ENCODE measurements around the gene GALNT1. TPM values are rescaled to one million over a fixed set of nuclear protein-coding genes. Genes with fewer than 3 reads are reported as not detected.

Gene GALNT1
- total RNA-seq, 1 experiment from 2014 or later = 80.1 TPM

DNA sequence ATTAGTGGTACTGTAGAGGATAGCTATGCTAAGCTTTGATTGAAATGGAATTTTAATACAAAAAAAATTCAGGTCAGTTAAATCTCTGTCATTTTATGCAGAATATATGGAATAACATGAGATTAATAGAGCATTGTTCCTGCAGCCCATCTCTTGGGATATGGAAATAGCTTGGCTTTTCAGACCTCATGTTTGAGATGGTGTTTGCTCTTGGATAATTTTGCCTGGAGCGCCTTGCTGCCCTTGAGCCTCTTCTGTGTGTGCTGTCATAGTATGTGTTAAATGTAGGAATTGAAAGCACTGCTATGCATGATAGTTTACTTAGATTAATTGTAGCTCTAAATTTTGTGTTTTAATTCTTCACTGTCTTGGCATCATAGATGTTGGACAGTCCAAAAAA is 27.7 kb downstream of the GALNT1 start:
- CTCF ChIA-PET = no interaction called here
- Mint-ChIP-seq H3K4me3 (no peak overlapping the region), H3K9me3 (peaks cover 4% of the 10 kb centered on the region; the same call in 1 of the 2 replicates), H3K36me3 (peaks cover 3% of the 10 kb centered on the region; the same call in 1 of the 2 replicates), H3K4me1 (peaks cover 45% of the 10 kb centered on the region), H3K27me3 (ENCODE audit: low read depth) (no peaks in the 10 kb centered on the region), H3K27ac (no peak overlapping the region)
- DNase-seq (ENCODE audit: low spot score) = no peak
- POLR2A ChIA-PET = no interaction called here
- no peak for ATAC-seq
- TF ChIP-seq USF1 (CRISPR knock-in tag; IDR thresholded peaks at IDR 0.05) (no peak), ATF2 (CRISPR knock-in tag; IDR thresholded peaks at IDR 0.05; ENCODE audit: borderline replicate concordance, low read depth) (no peak), GRHL2 (CRISPR knock-in tag; IDR thresholded peaks at IDR 0.05; ENCODE audit: insufficient replicate concordance, severe bottlenecking) (no peak), MXD4 (CRISPR knock-in tag; IDR thresholded peaks at IDR 0.05; ENCODE audit: borderline replicate concordance) (no peak), PREB (CRISPR knock-in tag; IDR thresholded peaks at IDR 0.05; ENCODE audit: borderline replicate concordance) (no peak), HMGXB4 (CRISPR knock-in tag; IDR thresholded peaks at IDR 0.05) (no peak), JUN (CRISPR knock-in tag; IDR thresholded peaks at IDR 0.05) (no peak), FOXK1 (CRISPR knock-in tag; IDR thresholded peaks at IDR 0.05) (no peak), ZNF263 (CRISPR knock-in tag; IDR thresholded peaks at IDR 0.05; ENCODE audit: low read depth) (no peak)
- TF ChIP-seq, protein P1, sequence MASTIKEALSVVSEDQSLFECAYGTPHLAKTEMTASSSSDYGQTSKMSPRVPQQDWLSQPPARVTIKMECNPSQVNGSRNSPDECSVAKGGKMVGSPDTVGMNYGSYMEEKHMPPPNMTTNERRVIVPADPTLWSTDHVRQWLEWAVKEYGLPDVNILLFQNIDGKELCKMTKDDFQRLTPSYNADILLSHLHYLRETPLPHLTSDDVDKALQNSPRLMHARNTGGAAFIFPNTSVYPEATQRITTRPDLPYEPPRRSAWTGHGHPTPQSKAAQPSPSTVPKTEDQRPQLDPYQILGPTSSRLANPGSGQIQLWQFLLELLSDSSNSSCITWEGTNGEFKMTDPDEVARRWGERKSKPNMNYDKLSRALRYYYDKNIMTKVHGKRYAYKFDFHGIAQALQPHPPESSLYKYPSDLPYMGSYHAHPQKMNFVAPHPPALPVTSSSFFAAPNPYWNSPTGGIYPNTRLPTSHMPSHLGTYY (CRISPR knock-in tag; IDR thresholded peaks at IDR 0.05) = no peak
- TF ChIP-seq, protein P2, sequence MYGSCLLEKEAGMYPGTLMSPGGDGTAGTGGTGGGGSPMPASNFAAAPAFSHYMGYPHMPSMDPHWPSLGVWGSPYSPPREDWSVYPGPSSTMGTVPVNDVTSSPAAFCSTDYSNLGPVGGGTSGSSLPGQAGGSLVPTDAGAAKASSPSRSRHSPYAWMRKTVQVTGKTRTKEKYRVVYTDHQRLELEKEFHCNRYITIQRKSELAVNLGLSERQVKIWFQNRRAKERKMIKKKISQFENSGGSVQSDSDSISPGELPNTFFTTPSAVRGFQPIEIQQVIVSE (CRISPR knock-in tag; IDR thresholded peaks at IDR 0.05; ENCODE audit: borderline replicate concordance) = no peak
- TF ChIP-seq, protein P3, sequence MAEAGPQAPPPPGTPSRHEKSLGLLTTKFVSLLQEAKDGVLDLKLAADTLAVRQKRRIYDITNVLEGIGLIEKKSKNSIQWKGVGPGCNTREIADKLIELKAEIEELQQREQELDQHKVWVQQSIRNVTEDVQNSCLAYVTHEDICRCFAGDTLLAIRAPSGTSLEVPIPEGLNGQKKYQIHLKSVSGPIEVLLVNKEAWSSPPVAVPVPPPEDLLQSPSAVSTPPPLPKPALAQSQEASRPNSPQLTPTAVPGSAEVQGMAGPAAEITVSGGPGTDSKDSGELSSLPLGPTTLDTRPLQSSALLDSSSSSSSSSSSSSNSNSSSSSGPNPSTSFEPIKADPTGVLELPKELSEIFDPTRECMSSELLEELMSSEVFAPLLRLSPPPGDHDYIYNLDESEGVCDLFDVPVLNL (CRISPR knock-in tag; IDR thresholded peaks at IDR 0.05; ENCODE audit: borderline replicate concordance, low read depth) = no peak
- TF ChIP-seq, protein P4, sequence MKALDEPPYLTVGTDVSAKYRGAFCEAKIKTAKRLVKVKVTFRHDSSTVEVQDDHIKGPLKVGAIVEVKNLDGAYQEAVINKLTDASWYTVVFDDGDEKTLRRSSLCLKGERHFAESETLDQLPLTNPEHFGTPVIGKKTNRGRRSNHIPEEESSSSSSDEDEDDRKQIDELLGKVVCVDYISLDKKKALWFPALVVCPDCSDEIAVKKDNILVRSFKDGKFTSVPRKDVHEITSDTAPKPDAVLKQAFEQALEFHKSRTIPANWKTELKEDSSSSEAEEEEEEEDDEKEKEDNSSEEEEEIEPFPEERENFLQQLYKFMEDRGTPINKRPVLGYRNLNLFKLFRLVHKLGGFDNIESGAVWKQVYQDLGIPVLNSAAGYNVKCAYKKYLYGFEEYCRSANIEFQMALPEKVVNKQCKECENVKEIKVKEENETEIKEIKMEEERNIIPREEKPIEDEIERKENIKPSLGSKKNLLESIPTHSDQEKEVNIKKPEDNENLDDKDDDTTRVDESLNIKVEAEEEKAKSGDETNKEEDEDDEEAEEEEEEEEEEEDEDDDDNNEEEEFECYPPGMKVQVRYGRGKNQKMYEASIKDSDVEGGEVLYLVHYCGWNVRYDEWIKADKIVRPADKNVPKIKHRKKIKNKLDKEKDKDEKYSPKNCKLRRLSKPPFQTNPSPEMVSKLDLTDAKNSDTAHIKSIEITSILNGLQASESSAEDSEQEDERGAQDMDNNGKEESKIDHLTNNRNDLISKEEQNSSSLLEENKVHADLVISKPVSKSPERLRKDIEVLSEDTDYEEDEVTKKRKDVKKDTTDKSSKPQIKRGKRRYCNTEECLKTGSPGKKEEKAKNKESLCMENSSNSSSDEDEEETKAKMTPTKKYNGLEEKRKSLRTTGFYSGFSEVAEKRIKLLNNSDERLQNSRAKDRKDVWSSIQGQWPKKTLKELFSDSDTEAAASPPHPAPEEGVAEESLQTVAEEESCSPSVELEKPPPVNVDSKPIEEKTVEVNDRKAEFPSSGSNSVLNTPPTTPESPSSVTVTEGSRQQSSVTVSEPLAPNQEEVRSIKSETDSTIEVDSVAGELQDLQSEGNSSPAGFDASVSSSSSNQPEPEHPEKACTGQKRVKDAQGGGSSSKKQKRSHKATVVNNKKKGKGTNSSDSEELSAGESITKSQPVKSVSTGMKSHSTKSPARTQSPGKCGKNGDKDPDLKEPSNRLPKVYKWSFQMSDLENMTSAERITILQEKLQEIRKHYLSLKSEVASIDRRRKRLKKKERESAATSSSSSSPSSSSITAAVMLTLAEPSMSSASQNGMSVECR (CRISPR knock-in tag; IDR thresholded peaks at IDR 0.05; ENCODE audit: borderline replicate concordance) = no peak
- TF ChIP-seq, protein P5, sequence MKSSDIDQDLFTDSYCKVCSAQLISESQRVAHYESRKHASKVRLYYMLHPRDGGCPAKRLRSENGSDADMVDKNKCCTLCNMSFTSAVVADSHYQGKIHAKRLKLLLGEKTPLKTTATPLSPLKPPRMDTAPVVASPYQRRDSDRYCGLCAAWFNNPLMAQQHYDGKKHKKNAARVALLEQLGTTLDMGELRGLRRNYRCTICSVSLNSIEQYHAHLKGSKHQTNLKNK (CRISPR knock-in tag; IDR thresholded peaks at IDR 0.05) = no peak

All from WTC11 (cell line).